Measurements from ENCODE around the gene PDCL2. TPM values are rescaled to one million over a fixed set of nuclear protein-coding genes. Genes with fewer than 3 reads are reported as not detected.

The PDCL2 gene
- total RNA-seq, 1 experiment from 2014 or later, result not detected

DNA sequence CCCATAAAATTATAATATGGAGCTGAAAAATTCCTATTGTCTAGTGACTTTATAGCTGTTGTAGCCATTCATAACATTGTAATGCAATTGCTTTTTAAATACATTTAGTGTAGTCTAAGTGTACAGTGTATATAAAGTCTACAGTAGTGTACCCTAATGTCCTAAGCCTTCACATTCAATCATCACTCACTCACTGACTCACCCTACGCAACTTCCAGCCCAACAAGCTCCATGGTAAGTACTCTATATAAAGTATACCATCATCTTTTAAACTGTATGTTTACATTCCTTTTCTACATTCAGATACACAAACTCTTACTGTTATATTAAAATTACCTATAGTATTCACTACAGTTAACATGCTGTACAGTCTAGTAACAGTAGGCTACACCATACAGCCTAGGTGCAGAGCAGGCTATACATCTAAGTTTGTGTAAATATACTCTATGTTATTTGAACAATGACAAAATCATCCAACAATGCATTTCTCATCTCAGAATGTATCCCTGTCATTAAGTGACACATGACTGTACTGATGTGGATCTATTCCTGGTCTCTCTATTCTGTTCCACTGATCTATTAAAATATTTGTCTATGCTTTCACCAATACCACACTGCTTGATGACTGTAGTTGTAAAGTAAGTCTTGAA lies 79.0 kb downstream of the PDCL2 start:
- H3K27me3 ChIP-seq (replicated peaks; ENCODE audit: insufficient read depth, low read depth, low read length, poor library complexity), result no peaks in the 10 kb centered on the region
- no peaks in the 10 kb centered on the region for H3K4me1 ChIP-seq (ENCODE audit: insufficient read depth, low read length, poor library complexity, severe bottlenecking)
- no peak for TF ChIP-seq EZH2 (IDR thresholded peaks at IDR 0.05; ENCODE audit: borderline replicate concordance, low read depth, low read length, poor library complexity, severe bottlenecking)
- TF ChIP-seq, protein P1, sequence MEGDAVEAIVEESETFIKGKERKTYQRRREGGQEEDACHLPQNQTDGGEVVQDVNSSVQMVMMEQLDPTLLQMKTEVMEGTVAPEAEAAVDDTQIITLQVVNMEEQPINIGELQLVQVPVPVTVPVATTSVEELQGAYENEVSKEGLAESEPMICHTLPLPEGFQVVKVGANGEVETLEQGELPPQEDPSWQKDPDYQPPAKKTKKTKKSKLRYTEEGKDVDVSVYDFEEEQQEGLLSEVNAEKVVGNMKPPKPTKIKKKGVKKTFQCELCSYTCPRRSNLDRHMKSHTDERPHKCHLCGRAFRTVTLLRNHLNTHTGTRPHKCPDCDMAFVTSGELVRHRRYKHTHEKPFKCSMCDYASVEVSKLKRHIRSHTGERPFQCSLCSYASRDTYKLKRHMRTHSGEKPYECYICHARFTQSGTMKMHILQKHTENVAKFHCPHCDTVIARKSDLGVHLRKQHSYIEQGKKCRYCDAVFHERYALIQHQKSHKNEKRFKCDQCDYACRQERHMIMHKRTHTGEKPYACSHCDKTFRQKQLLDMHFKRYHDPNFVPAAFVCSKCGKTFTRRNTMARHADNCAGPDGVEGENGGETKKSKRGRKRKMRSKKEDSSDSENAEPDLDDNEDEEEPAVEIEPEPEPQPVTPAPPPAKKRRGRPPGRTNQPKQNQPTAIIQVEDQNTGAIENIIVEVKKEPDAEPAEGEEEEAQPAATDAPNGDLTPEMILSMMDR (conservative IDR thresholded peaks at IDR 0.05; ENCODE audit: low read depth, low read length), result no peak
- ChIA-PET POLR2A (ENCODE audit: low non-redundant PET) (no interaction called here), CTCF (no interaction called here)
- H3K27ac ChIP-seq (ENCODE audit: low read depth, low read length, poor library complexity, severe bottlenecking), result no peak overlapping the region
- BruUV-seq (replicated peaks), result no TSS peak
- no peaks in the 10 kb centered on the region for H3K36me3 ChIP-seq (ENCODE audit: insufficient read depth, low read length, poor library complexity, severe bottlenecking)
- no peak overlapping the region for H3K4me3 ChIP-seq (ENCODE audit: low read depth, low read length, poor library complexity, severe bottlenecking)
- no peak for DNase-seq (ENCODE audit: low spot score)
- intact Hi-C loops (cut with micrococcal nuclease; ENCODE audit: unreplicated experiment), result no loop called here
- H3K9me3 ChIP-seq (ENCODE audit: low read depth, low read length, poor library complexity, severe bottlenecking), result no peaks in the 10 kb centered on the region

DNA sequence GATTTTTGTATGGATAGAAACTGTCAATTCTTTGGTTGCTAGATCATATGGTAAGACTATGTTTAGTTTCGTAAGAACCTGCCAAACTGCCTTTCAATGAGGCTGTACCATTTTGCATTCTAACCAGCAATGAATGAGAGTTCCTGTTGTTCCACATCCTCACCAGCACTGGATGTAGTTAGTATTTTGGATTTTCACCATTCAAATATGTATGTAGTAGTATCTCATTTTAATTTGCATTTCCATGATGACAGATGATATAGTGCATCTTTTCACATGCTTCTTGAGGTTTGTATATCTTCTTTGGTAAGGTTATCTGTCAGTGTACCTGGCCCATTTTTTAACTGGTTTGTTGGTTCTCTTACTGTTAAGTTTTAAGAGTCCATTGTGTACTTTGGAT lies 80.0 kb downstream of the PDCL2 start:
- H3K36me3 ChIP-seq (ENCODE audit: insufficient read depth, low read length, poor library complexity, severe bottlenecking), result no peaks in the 10 kb centered on the region
- intact Hi-C loops (cut with micrococcal nuclease; ENCODE audit: unreplicated experiment), result no loop called here
- no peaks in the 10 kb centered on the region for H3K9me3 ChIP-seq (ENCODE audit: low read depth, low read length, poor library complexity, severe bottlenecking)
- H3K4me3 ChIP-seq (ENCODE audit: low read depth, low read length, poor library complexity, severe bottlenecking), result no peak overlapping the region
- ChIA-PET POLR2A (ENCODE audit: low non-redundant PET) (no interaction called here), CTCF (no interaction called here)
- no peaks in the 10 kb centered on the region for H3K4me1 ChIP-seq (ENCODE audit: insufficient read depth, low read length, poor library complexity, severe bottlenecking)
- TF ChIP-seq, protein P1 (conservative IDR thresholded peaks at IDR 0.05; ENCODE audit: low read depth, low read length), result no peak
- TF ChIP-seq EZH2 (IDR thresholded peaks at IDR 0.05; ENCODE audit: borderline replicate concordance, low read depth, low read length, poor library complexity, severe bottlenecking), result no peak
- no peaks in the 10 kb centered on the region for H3K27me3 ChIP-seq (replicated peaks; ENCODE audit: insufficient read depth, low read depth, low read length, poor library complexity)
- BruUV-seq (replicated peaks), result no TSS peak
- no peak for DNase-seq (ENCODE audit: low spot score)
- H3K27ac ChIP-seq (ENCODE audit: low read depth, low read length, poor library complexity, severe bottlenecking), result no peak overlapping the region

DNA sequence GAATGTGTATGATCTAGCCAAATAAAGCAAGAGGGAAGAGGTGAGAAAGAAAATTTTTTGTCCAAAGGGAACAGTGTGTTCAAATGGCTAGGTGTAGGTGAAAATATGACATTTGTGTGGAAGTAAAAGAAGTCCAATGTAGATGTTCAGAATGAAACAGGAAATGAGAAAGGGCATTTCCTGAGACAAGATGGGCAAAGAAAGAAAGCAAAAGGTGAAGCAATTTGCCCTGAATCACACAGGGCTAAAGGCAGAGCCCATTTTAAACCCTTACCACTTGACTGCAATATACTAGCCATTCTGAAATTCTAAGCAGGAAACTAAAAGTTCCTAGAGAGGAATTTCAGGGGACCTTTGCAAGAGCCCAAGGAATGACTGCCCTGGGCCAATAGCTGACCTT lies 81.4 kb downstream of the PDCL2 start:
- intact Hi-C loops (cut with micrococcal nuclease; ENCODE audit: unreplicated experiment), result no loop called here
- ChIA-PET CTCF (no interaction called here), POLR2A (ENCODE audit: low non-redundant PET) (no interaction called here)
- Histone ChIP-seq H3K27me3 (replicated peaks; ENCODE audit: insufficient read depth, low read depth, low read length, poor library complexity) (no peaks in the 10 kb centered on the region), H3K36me3 (ENCODE audit: insufficient read depth, low read length, poor library complexity, severe bottlenecking) (no peaks in the 10 kb centered on the region), H3K4me3 (ENCODE audit: low read depth, low read length, poor library complexity, severe bottlenecking) (no peak overlapping the region), H3K9me3 (ENCODE audit: low read depth, low read length, poor library complexity, severe bottlenecking) (no peaks in the 10 kb centered on the region), H3K4me1 (ENCODE audit: insufficient read depth, low read length, poor library complexity, severe bottlenecking) (no peaks in the 10 kb centered on the region), H3K27ac (ENCODE audit: low read depth, low read length, poor library complexity, severe bottlenecking) (no peak overlapping the region)
- BruUV-seq (replicated peaks), result no TSS peak
- TF ChIP-seq, protein P1 (conservative IDR thresholded peaks at IDR 0.05; ENCODE audit: low read depth, low read length), result no peak
- TF ChIP-seq EZH2 (IDR thresholded peaks at IDR 0.05; ENCODE audit: borderline replicate concordance, low read depth, low read length, poor library complexity, severe bottlenecking), result no peak
- DNase-seq (ENCODE audit: low spot score), result no peak

Measured in A673 (cell line).